LNCaP clone FGC (cell line): ENCODE measurements around the gene TRIP13.

Experiments
- DNase-seq: peaks from one replicate; pipeline ENCODE4 v3.0.0-alpha.2; 2011; ENCODE audit warnings: low read depth
- H3K4me3 ChIP-seq: 2 replicates; pipeline ENCODE4 v1.5.1; 2011; ENCODE audit warnings: mild to moderate bottlenecking, low read depth, low read length, control low read depth
- TF ChIP-seq, protein P1 (sequence below): IDR thresholded peaks from 2 replicates; pipeline ENCODE4 v1.5.1; 2012; ENCODE audit warnings: mild to moderate bottlenecking; ENCODE audit not compliant: control insufficient read depth, insufficient read depth; ENCODE audit errors: extremely low read depth

TRIP13 gene

DNA sequence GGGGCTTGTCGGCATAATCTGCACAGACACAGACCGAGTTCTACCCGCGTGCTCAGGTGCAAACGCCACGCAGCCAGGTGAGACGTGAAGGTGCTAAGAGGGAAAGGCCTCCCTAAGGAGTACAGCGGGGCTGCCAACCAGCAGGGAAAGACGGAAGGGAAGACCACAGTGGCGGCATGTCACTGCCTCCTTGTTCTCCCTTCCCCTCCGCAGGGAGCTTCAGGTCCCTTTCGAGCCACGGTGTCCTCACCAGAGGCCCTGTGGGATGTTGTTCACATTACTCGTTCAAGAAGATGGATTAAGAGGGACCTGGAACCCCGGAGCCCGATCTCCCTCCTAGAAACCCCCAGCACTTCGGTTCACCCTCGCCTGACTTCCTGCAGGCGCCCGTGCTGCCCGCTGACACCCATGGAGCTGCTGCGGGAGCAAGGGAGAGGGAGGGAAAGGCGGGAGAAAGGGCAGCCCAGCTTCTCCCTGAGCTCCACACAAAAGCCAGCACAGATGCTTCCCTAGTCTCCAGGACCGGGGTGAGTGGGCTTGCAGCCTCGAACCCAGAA is 769 bp upstream of the TRIP13 start:
- H3K4me3 ChIP-seq, result peak overlapping the region; percentile 93
- TF ChIP-seq, protein P1, sequence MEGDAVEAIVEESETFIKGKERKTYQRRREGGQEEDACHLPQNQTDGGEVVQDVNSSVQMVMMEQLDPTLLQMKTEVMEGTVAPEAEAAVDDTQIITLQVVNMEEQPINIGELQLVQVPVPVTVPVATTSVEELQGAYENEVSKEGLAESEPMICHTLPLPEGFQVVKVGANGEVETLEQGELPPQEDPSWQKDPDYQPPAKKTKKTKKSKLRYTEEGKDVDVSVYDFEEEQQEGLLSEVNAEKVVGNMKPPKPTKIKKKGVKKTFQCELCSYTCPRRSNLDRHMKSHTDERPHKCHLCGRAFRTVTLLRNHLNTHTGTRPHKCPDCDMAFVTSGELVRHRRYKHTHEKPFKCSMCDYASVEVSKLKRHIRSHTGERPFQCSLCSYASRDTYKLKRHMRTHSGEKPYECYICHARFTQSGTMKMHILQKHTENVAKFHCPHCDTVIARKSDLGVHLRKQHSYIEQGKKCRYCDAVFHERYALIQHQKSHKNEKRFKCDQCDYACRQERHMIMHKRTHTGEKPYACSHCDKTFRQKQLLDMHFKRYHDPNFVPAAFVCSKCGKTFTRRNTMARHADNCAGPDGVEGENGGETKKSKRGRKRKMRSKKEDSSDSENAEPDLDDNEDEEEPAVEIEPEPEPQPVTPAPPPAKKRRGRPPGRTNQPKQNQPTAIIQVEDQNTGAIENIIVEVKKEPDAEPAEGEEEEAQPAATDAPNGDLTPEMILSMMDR, result no peak
- no peak for DNase-seq

GRCh38 chr5:893137-893506 is 438 bp downstream of the TRIP13 start:
- H3K4me3 ChIP-seq, result peak overlapping the region; percentile 93
- DNase-seq, result no peak
- TF ChIP-seq, protein P1, result no peak

GRCh38 chr5:893711-894110 is 1.0 kb downstream of the TRIP13 start:
- DNase-seq, result peak; percentile 31
- peak overlapping the region; percentile 93 for H3K4me3 ChIP-seq
- TF ChIP-seq, protein P1, result no peak

GRCh38 chr5:900781-901180 is 8.1 kb downstream of the TRIP13 start:
- no peak for DNase-seq
- TF ChIP-seq, protein P1, result no peak

GRCh38 chr5:902129-902916 is 9.6 kb downstream of the TRIP13 start:
- DNase-seq, result no peak
- TF ChIP-seq, protein P1, result no peak
- no peak overlapping the region for H3K4me3 ChIP-seq

More at GRCh38 chr5:900781-901180, 8.1 kb downstream of the TRIP13 start:
- H3K4me3 ChIP-seq, result no peak overlapping the region

- no peak for DNase-seq
- no peak overlapping the region for H3K4me3 ChIP-seq
- TF ChIP-seq, protein P1, result no peak
Measured at GRCh38 chr5:903756-904096, 11.0 kb downstream of the TRIP13 start.
